GM04503 (cell line): Measurements from ENCODE around the gene COMT.
"Not testable (repeated sequence)": the region's sequence is repeated elsewhere in the genome, so short reads cannot be mapped to it uniquely, and the experiment has no call there.

Source experiments
- DNase-seq: peaks from one replicate; pipeline ENCODE4 v3.0.0-alpha.2; 2012; ENCODE audit warnings: low read depth

Gene COMT

GRCh38 chr22:19909350-19910179, 32.0 kb upstream of the COMT start:
- no peak for DNase-seq

GRCh38 chr22:19910180-19910744, 31.3 kb upstream of the COMT start:
- DNase-seq = no peak

- no peak for DNase-seq
These were observed 29.9 kb upstream of the COMT start for GRCh38 chr22:19911540-19912270.

GRCh38 chr22:19912271-19912999, 29.1 kb upstream of the COMT start:
- no peak for DNase-seq

- no peak for DNase-seq
These were observed 28.1 kb upstream of the COMT start for GRCh38 chr22:19913337-19913936.

- no peak for DNase-seq
These were observed 27.2 kb upstream of the COMT start for GRCh38 chr22:19914201-19914943.

GRCh38 chr22:19915287-19915954, 26.2 kb upstream of the COMT start:
- no peak for DNase-seq

- no peak for DNase-seq
These were observed 25.6 kb upstream of the COMT start for GRCh38 chr22:19916006-19916405.

GRCh38 chr22:19916941-19917340, 24.6 kb upstream of the COMT start:
- no peak for DNase-seq

- no peak for DNase-seq
These were observed 24.0 kb upstream of the COMT start for GRCh38 chr22:19917389-19918138.

- DNase-seq = no peak
These were observed 23.1 kb upstream of the COMT start for GRCh38 chr22:19918332-19919106.

- DNase-seq = no peak
These were observed 21.7 kb upstream of the COMT start for GRCh38 chr22:19919701-19920363.

GRCh38 chr22:19921544-19922081, 20.0 kb upstream of the COMT start:
- no peak for DNase-seq

- no peak for DNase-seq
These were observed 17.6 kb upstream of the COMT start for GRCh38 chr22:19923914-19924513.

GRCh38 chr22:19926028-19926427, 15.5 kb upstream of the COMT start:
- DNase-seq = not testable (repeated sequence)

- no peak for DNase-seq
These were observed 13.9 kb upstream of the COMT start for GRCh38 chr22:19927696-19928095.

- DNase-seq = no peak
These were observed 13.4 kb upstream of the COMT start for GRCh38 chr22:19928207-19928606.
